Fibroblast of skin of scalp (primary cell): Measurements from ENCODE around the gene SLC5A1.
"Not testable (repeated sequence)": the region's sequence is repeated elsewhere in the genome, so short reads cannot be mapped to it uniquely, and the experiment has no call there.

ENCODE experiments used
- DNase-seq: peaks from one replicate; pipeline ENCODE4 v3.0.0-alpha.2; 2013

Gene SLC5A1

GRCh38 chr22:32150647-32151046, 107.6 kb downstream of the SLC5A1 start:
- DNase-seq = not testable (repeated sequence)

- not testable (repeated sequence) for DNase-seq
These were observed 108.6 kb downstream of the SLC5A1 start for GRCh38 chr22:32151641-32152040.

GRCh38 chr22:32154727-32155126, 111.7 kb downstream of the SLC5A1 start:
- not testable (repeated sequence) for DNase-seq

DNA sequence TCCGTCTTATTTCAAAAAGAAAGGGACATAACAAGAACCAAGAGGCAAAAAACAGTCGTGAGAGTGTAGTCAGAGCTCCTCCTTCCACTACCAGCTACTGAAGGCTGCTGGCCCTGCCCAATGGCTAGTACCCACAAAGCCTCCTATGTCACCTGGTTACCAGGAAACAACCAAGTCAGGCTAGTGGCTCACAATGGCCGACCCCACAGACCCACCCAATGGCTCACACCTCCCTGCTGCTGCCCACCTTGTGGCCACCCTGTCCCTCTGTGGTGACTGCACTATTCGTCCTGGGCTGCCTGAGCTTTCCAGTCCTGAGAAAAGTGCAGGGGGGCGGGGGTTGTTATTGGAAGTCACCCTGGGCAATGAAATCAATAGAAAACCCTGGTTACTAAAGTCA, 114.6 kb downstream of the SLC5A1 start:
- not testable (repeated sequence) for DNase-seq

GRCh38 chr22:32158712-32159533, 115.9 kb downstream of the SLC5A1 start, which contains the start of gene C22orf42:
Gene C22orf42 (minus strand): TSS chr22:32159303. CDS start chr22:32159215, 88 bp downstream.
- no peak for DNase-seq

DNA sequence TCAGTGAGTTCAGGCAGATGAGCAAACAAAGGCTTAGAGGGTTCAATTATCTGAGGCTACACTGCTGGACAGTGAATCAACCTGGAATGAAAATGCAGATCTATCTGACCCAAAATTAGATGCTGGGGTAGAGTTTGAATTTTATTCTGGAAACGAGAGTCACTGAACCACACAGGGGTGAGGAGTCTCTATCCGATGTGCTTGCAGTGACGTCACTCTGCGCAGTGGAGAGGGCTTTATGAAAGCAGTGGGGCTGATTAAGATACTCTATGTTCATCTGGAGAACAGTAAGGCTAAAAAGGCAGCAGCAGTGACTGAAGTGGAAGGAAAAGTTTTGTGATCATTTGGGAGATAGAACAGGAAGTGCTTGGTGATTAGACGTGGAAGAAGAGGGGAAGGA, 117.3 kb downstream of the SLC5A1 start:
- not testable (repeated sequence) for DNase-seq
